Thymus (tissue), 14 donors: ENCODE results near the gene GNRH2. TPM values are rescaled to one million over a fixed set of nuclear protein-coding genes. Genes with fewer than 3 reads are reported as not detected.

Source experiments
- DNase-seq, 9 donors: peaks; one replicate each; pipeline ENCODE4 v3.0.0-alpha.2; 2013; ENCODE audit warnings: low spot score in 9 of 9, low read depth in 6 of 9, missing footprints in 1 of 9
- H3K27ac ChIP-seq, 2 donors: one replicate each; pipeline ENCODE4 v1.5.1; 2013; ENCODE audit warnings: control low read depth in 1 of 2, low read depth in 1 of 2, low read length in 1 of 2, mild to moderate bottlenecking in 1 of 2, moderate library complexity in 1 of 2
- H3K27me3 ChIP-seq, 2 donors: one replicate each; pipeline ENCODE4 v1.5.1; 2013; ENCODE audit warnings: low read length in 1 of 2; ENCODE audit not compliant: control insufficient read depth in 2 of 2, insufficient read depth in 1 of 2
- H3K36me3 ChIP-seq, 2 donors: one replicate each; pipeline ENCODE4 v1.5.1; 2013; ENCODE audit warnings: low read length in 1 of 2, mild to moderate bottlenecking in 1 of 2, moderate library complexity in 1 of 2; ENCODE audit not compliant: control insufficient read depth in 2 of 2, insufficient read depth in 2 of 2
- H3K4me1 ChIP-seq, 2 donors: one replicate each; pipeline ENCODE4 v1.5.1; 2013; ENCODE audit warnings: low read length in 2 of 2; ENCODE audit not compliant: control insufficient read depth in 2 of 2, insufficient read depth in 2 of 2
- H3K4me3 ChIP-seq, 2 donors: one replicate each; pipeline ENCODE4 v1.5.1; 2013; ENCODE audit warnings: low read length in 2 of 2, control low read depth in 1 of 2, mild to moderate bottlenecking in 1 of 2
- H3K9me3 ChIP-seq, 2 donors: one replicate each; pipeline ENCODE4 v1.5.1; 2013; ENCODE audit warnings: low read length in 1 of 2, mild to moderate bottlenecking in 1 of 2; ENCODE audit not compliant: control insufficient read depth in 2 of 2, insufficient read depth in 1 of 2
- WGBS: extraction: QIAGEN DNeasy Blood & Tissue Kit; methylation state at CpG from one replicate; pipeline ENCODE4 v1.1.7; 2013; 5-methylcytosine and 5-hydroxymethylcytosine counted together
- long read RNA-seq, 10 donors: transcript quantifications; one replicate each; lab custom pipeline, GENCODE V29; 2026
- polyA plus RNA-seq: library from polyadenylated mRNA; stranded (reverse); fragments of 200-250 nt; gene quantifications from one replicate; pipeline ENCODE4 v1.2.3, GENCODE V29; 2013
- total RNA-seq: library from RNA; stranded (reverse); fragments of 120-200 nt; gene quantifications from one replicate; pipeline ENCODE4 v1.2.4, GENCODE V29; 2013
- donor health status: healthy.

The GNRH2 gene, protein sequence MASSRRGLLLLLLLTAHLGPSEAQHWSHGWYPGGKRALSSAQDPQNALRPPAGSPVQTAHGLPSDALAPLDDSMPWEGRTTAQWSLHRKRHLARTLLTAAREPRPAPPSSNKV
- total RNA-seq (0.14 TPM), polyA plus RNA-seq (0.66 TPM)
- long read RNA-seq, donor 1: 0 reads
- long read RNA-seq, donor 2: 0 reads
- long read RNA-seq, donor 3: 0 reads
- long read RNA-seq, donor 4: 0 reads
- long read RNA-seq, donor 5: 0 reads
- long read RNA-seq, donor 6: 0 reads
- long read RNA-seq, donor 7: 0 reads
- long read RNA-seq, donor 8: 0 reads
- long read RNA-seq, donor 9: 0 reads
- long read RNA-seq, donor 10: 0 reads

DNA sequence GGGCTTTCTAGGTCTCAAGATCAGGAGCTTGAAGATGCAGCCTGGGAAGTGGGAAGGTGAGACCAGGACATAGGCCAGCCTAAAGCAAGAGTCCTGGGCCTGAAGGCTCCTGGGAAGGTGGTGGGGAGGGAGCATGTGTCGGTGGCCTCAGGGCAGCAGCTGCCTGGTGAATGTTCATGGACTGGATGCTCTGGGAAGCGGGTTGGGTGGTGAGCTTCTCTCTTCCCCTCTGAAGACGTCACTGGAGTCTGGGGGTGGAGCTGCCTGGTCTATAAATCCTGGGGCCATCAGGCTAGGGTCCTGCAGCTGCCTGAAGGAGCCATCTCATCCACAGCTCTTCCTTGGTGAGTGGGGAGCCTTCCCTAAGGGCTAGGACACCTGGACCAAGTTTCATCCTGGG lies at the start of gene GNRH2:
Gene GNRH2, plus strand, starts transcription at position 301 of the 400 bp plus-strand sequence. CDS start 793 bp downstream, outside the sequence.
- Histone ChIP-seq H3K36me3 (peaks cover 31 to 39% of the 10 kb centered on the region in 2 donors), H3K27ac (no peak within 1 kb of the TSS), H3K27me3 (no peaks in the 10 kb centered on the region), H3K4me3 (no peak within 1 kb of the TSS), H3K4me1 (peaks cover 10 to 18% of the 10 kb centered on the region in 2 donors), H3K9me3 (no peaks in the 10 kb centered on the region)
- WGBS: 97% methylated on average over 3 of the region's 3 CpGs
- DNase-seq: no peak

DNA sequence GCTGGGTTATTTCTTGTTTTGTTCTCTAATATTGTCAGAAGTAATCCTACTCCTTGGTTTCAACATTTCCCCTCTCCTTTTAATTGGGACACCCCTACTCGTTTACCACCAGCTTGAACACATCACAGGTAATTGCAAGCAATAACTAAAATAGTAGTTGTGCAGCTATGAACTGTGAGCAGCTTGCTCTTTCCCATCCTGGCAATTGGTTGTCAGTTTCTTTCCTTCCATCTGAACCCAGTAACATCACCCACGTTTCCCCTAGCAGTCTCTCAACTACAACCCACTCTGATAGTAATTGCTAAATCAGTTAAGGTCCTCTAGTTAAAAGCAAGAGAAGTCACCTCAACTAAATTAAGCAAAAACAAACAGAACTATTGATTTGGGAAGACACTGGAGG lies 47.6 kb upstream of the GNRH2 start:
- Histone ChIP-seq H3K4me3 (no peak overlapping the region), H3K27me3 (no peaks in the 10 kb centered on the region), H3K9me3 (no peaks in the 10 kb centered on the region), H3K27ac (no peak overlapping the region), H3K4me1 (no peaks in the 10 kb centered on the region), H3K36me3 (peaks cover 26 to 44% of the 10 kb centered on the region in 2 donors)
- DNase-seq: no peak
- WGBS: 97% methylated on average over 2 of the region's 2 CpGs

DNA sequence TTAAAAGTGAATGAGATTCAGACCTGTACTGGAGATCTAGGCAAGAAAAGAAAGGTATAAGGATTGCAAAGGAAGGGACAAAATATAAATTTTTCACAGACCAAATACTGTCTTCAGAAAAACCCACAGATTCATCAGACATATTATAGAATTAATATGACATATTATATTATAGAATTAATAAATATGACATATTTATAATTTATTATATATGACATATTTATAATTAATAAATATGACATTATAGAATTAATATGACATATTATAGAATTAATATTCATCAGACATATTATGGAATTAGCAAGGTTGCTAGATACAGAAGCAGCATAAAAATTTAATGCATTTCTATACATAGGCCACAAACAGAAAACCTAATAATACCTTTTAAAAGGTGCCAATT lies 44.7 kb upstream of the GNRH2 start:
- Histone ChIP-seq H3K27ac (no peak overlapping the region), H3K4me3 (no peak overlapping the region), H3K4me1 (no peaks in the 10 kb centered on the region), H3K9me3 (no peaks in the 10 kb centered on the region), H3K36me3 (peaks cover 15 to 21% of the 10 kb centered on the region in 2 donors), H3K27me3 (no peaks in the 10 kb centered on the region)
- DNase-seq: no peak

DNA sequence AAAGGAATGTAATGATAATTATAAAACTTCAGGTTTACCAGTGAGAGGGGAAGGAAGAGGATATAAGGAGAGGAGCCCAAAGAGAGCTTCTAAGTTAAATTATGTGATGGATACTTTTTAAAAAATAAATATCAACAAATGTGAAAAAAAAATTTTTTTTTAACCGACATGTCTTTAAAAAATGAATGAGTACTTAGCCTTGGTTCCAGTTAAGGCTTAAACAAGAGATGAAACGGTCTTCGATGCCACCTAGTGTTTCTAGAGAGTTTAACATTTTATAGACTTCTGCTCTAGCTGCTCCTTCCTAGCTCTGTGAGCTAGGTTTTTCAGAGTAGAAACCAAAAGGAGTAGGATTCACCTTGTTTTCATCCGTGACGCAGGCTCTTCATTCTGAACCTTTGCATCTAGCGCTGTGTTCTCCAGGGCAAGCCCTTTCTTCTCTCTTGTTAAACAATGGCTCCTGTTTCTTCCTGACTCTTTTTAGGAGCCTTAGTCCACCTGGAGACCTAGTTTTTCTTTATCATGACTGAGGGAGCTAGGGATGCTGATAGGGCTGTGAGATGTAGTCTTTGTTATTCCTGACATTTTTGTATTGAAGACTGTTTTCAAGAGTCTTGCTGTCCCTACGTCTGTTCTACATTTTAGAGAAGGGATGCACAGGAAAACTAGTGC lies 42.4 kb upstream of the GNRH2 start:
- Histone ChIP-seq H3K27ac (no peak overlapping the region), H3K4me1 (no peaks in the 10 kb centered on the region), H3K27me3 (no peaks in the 10 kb centered on the region), H3K9me3 (no peaks in the 10 kb centered on the region), H3K36me3 (peaks cover 14 to 24% of the 10 kb centered on the region in 2 donors), H3K4me3 (no peak overlapping the region)
- 60% methylated on average over 7 of the region's 7 CpGs for WGBS
- DNase-seq: peak in 8 of 9 donors; percentile 9 to 82 (median 52)

DNA sequence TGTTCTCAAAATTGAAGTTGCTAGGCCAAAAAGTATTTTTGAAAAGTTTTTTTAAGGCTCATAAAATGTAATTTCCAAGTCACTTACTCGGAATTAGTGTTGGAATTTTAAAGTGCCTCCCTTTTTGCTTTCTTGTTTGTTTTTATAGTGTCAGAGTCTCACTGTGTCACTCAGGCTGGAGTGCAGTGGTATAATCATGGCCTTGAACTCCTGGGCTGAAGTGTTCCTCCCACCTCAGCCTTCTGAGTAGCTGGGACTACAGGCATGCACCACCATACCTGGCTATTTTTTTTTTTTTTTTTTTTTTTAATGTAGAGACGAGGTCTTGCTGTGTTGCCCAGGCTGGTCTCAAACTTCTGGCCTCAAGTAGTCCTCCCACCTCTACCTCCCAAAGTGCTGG lies 40.0 kb upstream of the GNRH2 start:
- 98% methylated on average over 2 of the region's 2 CpGs for WGBS
- no peaks in the 10 kb centered on the region for H3K4me1 ChIP-seq
- no peak overlapping the region for H3K27ac ChIP-seq
- no peak for DNase-seq
- H3K9me3 ChIP-seq: no peaks in the 10 kb centered on the region
- H3K4me3 ChIP-seq: no peak overlapping the region
- H3K36me3 ChIP-seq: peaks cover 31 to 37% of the 10 kb centered on the region in 2 donors
- H3K27me3 ChIP-seq: no peaks in the 10 kb centered on the region

GRCh38 chr20:3010985-3011723 lies 32.3 kb upstream of the GNRH2 start:
- Histone ChIP-seq H3K27ac (no peak overlapping the region), H3K4me3 (no peak overlapping the region), H3K4me1 (no peaks in the 10 kb centered on the region), H3K9me3 (no peaks in the 10 kb centered on the region), H3K36me3 (peaks cover 38 to 46% of the 10 kb centered on the region in 2 donors), H3K27me3 (no peaks in the 10 kb centered on the region)
- 43% methylated on average over 1 of the region's 1 CpG for WGBS
- no peak for DNase-seq

- Histone ChIP-seq H3K9me3 (no peaks in the 10 kb centered on the region), H3K27me3 (no peaks in the 10 kb centered on the region), H3K36me3 (peaks cover 36 to 45% of the 10 kb centered on the region in 2 donors), H3K27ac (no peak overlapping the region), H3K4me3 (no peak overlapping the region), H3K4me1 (no peaks in the 10 kb centered on the region)
- 94% methylated on average over 3 of the region's 3 CpGs for WGBS
- no peak for DNase-seq
These were observed 31.7 kb upstream of the GNRH2 start for GRCh38 chr20:3011752-3012151.

DNA sequence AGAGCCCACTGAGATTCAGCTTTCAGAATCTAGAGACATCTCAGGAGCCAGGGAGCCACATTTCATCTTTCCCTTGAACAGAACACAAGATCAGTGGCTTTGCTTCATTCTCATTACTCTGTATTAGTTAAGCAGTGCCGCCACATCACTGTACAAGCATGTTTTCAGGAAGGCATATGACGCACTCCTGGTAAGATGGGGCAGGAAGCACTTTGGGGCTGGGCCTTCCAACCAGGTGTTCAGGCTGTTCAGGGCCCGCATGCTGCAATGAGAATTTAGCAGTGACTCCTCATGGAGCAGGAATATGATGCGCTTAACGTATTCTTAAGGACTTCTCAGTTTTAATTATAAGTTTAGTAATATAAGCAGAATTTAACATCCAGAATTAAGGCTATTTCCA lies 29.7 kb upstream of the GNRH2 start:
- H3K4me3 ChIP-seq: no peak overlapping the region
- no peaks in the 10 kb centered on the region for H3K4me1 ChIP-seq
- WGBS: 99% methylated on average over 5 of the region's 5 CpGs
- H3K9me3 ChIP-seq: no peaks in the 10 kb centered on the region
- H3K27me3 ChIP-seq: no peaks in the 10 kb centered on the region
- no peak for DNase-seq
- H3K27ac ChIP-seq: no peak overlapping the region
- H3K36me3 ChIP-seq: peaks cover 34 to 43% of the 10 kb centered on the region in 2 donors

- H3K36me3 ChIP-seq: peaks cover 34 to 40% of the 10 kb centered on the region in 2 donors
- H3K27me3 ChIP-seq: no peaks in the 10 kb centered on the region
- H3K4me1 ChIP-seq: no peaks in the 10 kb centered on the region
- H3K27ac ChIP-seq: no peak overlapping the region
- WGBS: 98% methylated on average over 7 of the region's 7 CpGs
- H3K4me3 ChIP-seq: no peak overlapping the region
- DNase-seq: no peak
- H3K9me3 ChIP-seq: no peaks in the 10 kb centered on the region
These were observed 29.2 kb upstream of the GNRH2 start for GRCh38 chr20:3014179-3014578.
